ENCODE data around the gene SURF6.
"Not testable (repeated sequence)": the region's sequence is repeated elsewhere in the genome, so short reads cannot be mapped to it uniquely, and the experiment has no call there.

SURF6 gene

GRCh38 chr9:133321411-133321935 is 14.5 kb downstream of the SURF6 start:
- no peak for DNase-seq (ENCODE audit: low read depth, low spot score)
- no peak for TF ChIP-seq CTCF (IDR thresholded peaks at IDR 0.05; ENCODE audit: low read depth, low read length)
- in situ Hi-C loops (cut with HindIII; ENCODE audit: low sequenced_read_pairs), result no loop called here
- no peak overlapping the region for H3K4me3 ChIP-seq (ENCODE audit: low read depth, low read length)

- no peak for TF ChIP-seq CTCF (IDR thresholded peaks at IDR 0.05; ENCODE audit: low read depth, low read length)
- no peak for DNase-seq (ENCODE audit: low read depth, low spot score)
These were observed 15.5 kb downstream of the SURF6 start for GRCh38 chr9:133320421-133320881.

GRCh38 chr9:133317551-133317950 is 18.4 kb downstream of the SURF6 start:
- DNase-seq (ENCODE audit: low read depth, low spot score); in situ Hi-C loops (cut with HindIII; ENCODE audit: low sequenced_read_pairs); H3K4me3 ChIP-seq (ENCODE audit: low read depth, low read length): not testable (repeated sequence)

More at GRCh38 chr9:133320421-133320881, 15.5 kb downstream of the SURF6 start:
- in situ Hi-C loops (cut with HindIII; ENCODE audit: low sequenced_read_pairs), result no loop called here
- no peak overlapping the region for H3K4me3 ChIP-seq (ENCODE audit: low read depth, low read length)

- in situ Hi-C loops (cut with HindIII; ENCODE audit: low sequenced_read_pairs), result no loop called here
- TF ChIP-seq CTCF (IDR thresholded peaks at IDR 0.05; ENCODE audit: low read depth, low read length), result no peak
These were observed 20.0 kb downstream of the SURF6 start for GRCh38 chr9:133315997-133316396.

GRCh38 chr9:133309608-133310007 is 26.4 kb downstream of the SURF6 start:
- TF ChIP-seq CTCF (IDR thresholded peaks at IDR 0.05; ENCODE audit: low read depth, low read length), result no peak
- in situ Hi-C loops (cut with HindIII; ENCODE audit: low sequenced_read_pairs), result no loop called here
- no peak for DNase-seq (ENCODE audit: low read depth, low spot score)
- no peak overlapping the region for H3K4me3 ChIP-seq (ENCODE audit: low read depth, low read length)

More at GRCh38 chr9:133315997-133316396, 20.0 kb downstream of the SURF6 start:
- no peak for DNase-seq (ENCODE audit: low read depth, low spot score)
- no peak overlapping the region for H3K4me3 ChIP-seq (ENCODE audit: low read depth, low read length)

GRCh38 chr9:133307301-133307700 is 28.7 kb downstream of the SURF6 start:
- no peak for TF ChIP-seq CTCF (IDR thresholded peaks at IDR 0.05; ENCODE audit: low read depth, low read length)
- in situ Hi-C loops (cut with HindIII; ENCODE audit: low sequenced_read_pairs), result no loop called here
- no peak for DNase-seq (ENCODE audit: low read depth, low spot score)
- H3K4me3 ChIP-seq (ENCODE audit: low read depth, low read length), result no peak overlapping the region

GRCh38 chr9:133306242-133307204 is 29.5 kb downstream of the SURF6 start:
- H3K4me3 ChIP-seq (ENCODE audit: low read depth, low read length), result no peak overlapping the region
- DNase-seq (ENCODE audit: low read depth, low spot score), result peak; percentile 6
- TF ChIP-seq CTCF (IDR thresholded peaks at IDR 0.05; ENCODE audit: low read depth, low read length), result no peak
- in situ Hi-C loops (cut with HindIII; ENCODE audit: low sequenced_read_pairs), result no loop called here

Measured in astrocyte of the spinal cord (primary cell).